Activated naive CD8-positive, alpha-beta T cell treated with anti-CD3 and anti-CD28 coated beads, Interleukin-2, amount 50 U/mL, for 24 hours (primary cell): ENCODE data around the gene TRIM3.
A peak's percentile ranks its signal among the peaks of the same experiment; 100 is the strongest.

Experiments
- ATAC-seq: fragments of 150-1000 bp; cut with Tn5 transposase; one replicate; pipeline ENCODE4 v1.10.0; 2021
- DNase-seq: peaks from one replicate; pipeline ENCODE4 v3.0.0; 2021
- H3K27ac Mint-ChIP-seq: one replicate; pipeline ENCODE4 v1.8.0; 2021; ENCODE audit warnings: mild to moderate bottlenecking, mixed read lengths
- H3K27me3 Mint-ChIP-seq: one replicate; pipeline ENCODE4 v1.8.0; 2021; ENCODE audit warnings: mixed read lengths
- H3K36me3 Mint-ChIP-seq: one replicate; pipeline ENCODE4 v1.8.0; 2021; ENCODE audit warnings: low read depth, mixed read lengths
- H3K4me1 Mint-ChIP-seq: one replicate; pipeline ENCODE4 v1.8.0; 2021; ENCODE audit warnings: mixed read lengths
- H3K4me3 Mint-ChIP-seq: one replicate; pipeline ENCODE4 v1.8.0; 2021; ENCODE audit warnings: mild to moderate bottlenecking, moderate library complexity, mixed read lengths
- H3K9me3 Mint-ChIP-seq: one replicate; pipeline ENCODE4 v1.8.0; 2021; ENCODE audit warnings: mixed read lengths

The TRIM3 gene

DNA sequence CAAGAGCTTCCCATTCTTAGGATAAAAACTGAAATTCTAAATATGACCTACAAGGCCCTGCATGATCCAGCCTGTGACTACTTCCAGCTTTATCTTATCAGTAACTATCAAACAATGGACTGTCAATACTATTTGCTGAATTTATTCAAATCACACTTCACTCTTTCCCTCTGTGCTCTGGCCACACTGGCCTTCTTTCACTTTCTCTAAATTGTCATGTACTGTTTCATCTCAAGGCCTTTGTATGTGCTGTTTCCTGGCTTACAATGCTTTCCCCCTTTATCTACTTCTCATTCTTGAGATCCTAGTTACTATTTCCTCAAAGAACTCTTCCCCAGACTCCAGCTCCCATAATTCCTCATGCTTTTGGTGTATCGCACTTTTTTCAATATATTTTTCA is 13.2 kb upstream of the TRIM3 start:
- Mint-ChIP-seq H3K9me3 (no peaks in the 10 kb centered on the region), H3K4me3 (no peak overlapping the region), H3K36me3 (peaks cover 30% of the 10 kb centered on the region), H3K27me3 (no peaks in the 10 kb centered on the region), H3K4me1 (peaks cover 28% of the 10 kb centered on the region), H3K27ac (no peak overlapping the region)
- DNase-seq, result no peak
- no peak for ATAC-seq

GRCh38 chr11:6486256-6486655 is 12.5 kb upstream of the TRIM3 start:
- DNase-seq, result no peak
- no peak overlapping the region for H3K4me3 Mint-ChIP-seq
- H3K36me3 Mint-ChIP-seq, result peaks cover 29% of the 10 kb centered on the region
- H3K27me3 Mint-ChIP-seq, result no peaks in the 10 kb centered on the region
- peaks cover 28% of the 10 kb centered on the region for H3K4me1 Mint-ChIP-seq
- ATAC-seq, result no peak
- no peaks in the 10 kb centered on the region for H3K9me3 Mint-ChIP-seq
- no peak overlapping the region for H3K27ac Mint-ChIP-seq

DNA sequence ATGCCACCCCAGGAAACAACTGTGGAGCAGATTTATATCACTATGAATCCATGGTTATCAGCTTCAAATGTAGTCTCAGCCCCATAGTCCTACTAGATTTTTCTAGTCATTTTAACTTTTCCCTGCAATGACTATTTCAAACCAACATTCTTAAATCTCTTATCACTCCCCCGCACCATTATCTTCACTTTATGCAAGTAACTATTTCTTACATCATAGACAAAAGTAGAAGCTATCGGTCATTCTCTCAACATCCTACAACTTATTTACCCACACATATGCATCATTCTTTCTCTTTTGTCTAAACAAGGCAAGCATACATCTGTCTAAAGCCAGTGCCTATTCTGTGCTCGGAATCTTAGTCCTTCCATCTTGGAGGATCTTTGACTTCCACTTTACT is 11.9 kb upstream of the TRIM3 start:
- Mint-ChIP-seq H3K9me3 (no peaks in the 10 kb centered on the region), H3K4me1 (peaks cover 31% of the 10 kb centered on the region), H3K36me3 (peaks cover 30% of the 10 kb centered on the region), H3K27ac (no peak overlapping the region), H3K4me3 (no peak overlapping the region), H3K27me3 (no peaks in the 10 kb centered on the region)
- ATAC-seq (no peak), DNase-seq (no peak)

DNA sequence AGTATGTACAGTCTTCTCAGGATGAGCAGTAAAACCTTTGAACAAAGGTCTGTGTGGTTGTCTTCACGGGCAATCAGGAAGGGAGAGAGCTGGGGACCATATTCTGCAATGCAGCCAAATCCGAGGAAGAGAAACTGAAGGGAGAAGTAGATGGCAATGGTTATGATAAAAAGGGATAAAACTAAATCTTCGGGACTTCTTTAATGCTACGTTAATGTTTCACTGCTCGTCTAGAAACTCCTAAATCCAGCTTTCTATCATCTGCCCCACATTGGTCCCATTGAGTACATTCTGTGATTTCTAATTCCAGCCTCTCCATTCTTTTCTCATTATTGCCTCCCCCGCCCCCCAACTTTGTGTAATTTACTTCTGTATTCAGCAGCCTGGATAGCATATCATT is 9.3 kb upstream of the TRIM3 start:
- Mint-ChIP-seq H3K36me3 (peaks cover 32% of the 10 kb centered on the region), H3K4me3 (peak overlapping the region; percentile 92), H3K27me3 (no peaks in the 10 kb centered on the region), H3K27ac (peak overlapping the region; percentile 97), H3K9me3 (no peaks in the 10 kb centered on the region), H3K4me1 (peaks cover 38% of the 10 kb centered on the region)
- no peak for ATAC-seq
- DNase-seq, result no peak

- H3K27ac Mint-ChIP-seq, result peak overlapping the region; percentile 97
- no peaks in the 10 kb centered on the region for H3K27me3 Mint-ChIP-seq
- peaks cover 36% of the 10 kb centered on the region for H3K4me1 Mint-ChIP-seq
- ATAC-seq, result no peak
- H3K9me3 Mint-ChIP-seq, result no peaks in the 10 kb centered on the region
- no peak for DNase-seq
- peak overlapping the region; percentile 92 for H3K4me3 Mint-ChIP-seq
- peaks cover 38% of the 10 kb centered on the region for H3K36me3 Mint-ChIP-seq
Measured at GRCh38 chr11:6482441-6482840, 8.7 kb upstream of the TRIM3 start.

DNA sequence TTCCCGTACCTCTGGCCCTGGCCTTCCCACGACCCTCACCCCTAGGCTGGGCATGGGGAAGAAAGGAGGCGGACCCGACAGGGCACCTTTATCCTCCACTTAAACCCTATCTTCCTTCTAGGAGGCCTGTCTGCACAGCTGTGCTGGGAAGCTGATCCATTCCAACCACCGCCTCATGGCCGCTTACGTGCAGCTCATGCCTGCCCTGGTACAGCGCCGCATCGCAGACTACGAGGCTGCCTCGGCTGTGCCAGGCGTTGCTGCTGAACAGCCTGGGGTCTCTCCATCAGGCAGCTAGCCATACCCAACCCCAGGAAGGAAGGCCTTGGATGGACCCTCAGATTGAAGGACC is 8.2 kb upstream of the TRIM3 start:
- peaks cover 43% of the 10 kb centered on the region for H3K36me3 Mint-ChIP-seq
- DNase-seq (no peak), ATAC-seq (no peak)
- H3K27ac Mint-ChIP-seq, result peak overlapping the region; percentile 97
- no peaks in the 10 kb centered on the region for H3K27me3 Mint-ChIP-seq
- H3K4me1 Mint-ChIP-seq, result peaks cover 36% of the 10 kb centered on the region
- H3K4me3 Mint-ChIP-seq, result peak overlapping the region; percentile 92
- H3K9me3 Mint-ChIP-seq, result no peaks in the 10 kb centered on the region

- Mint-ChIP-seq H3K9me3 (no peaks in the 10 kb centered on the region), H3K4me3 (peak within 1 kb of the TSS; percentile 92), H3K36me3 (peaks cover 45% of the 10 kb centered on the region), H3K27me3 (no peaks in the 10 kb centered on the region), H3K27ac (peak within 1 kb of the TSS; percentile 97), H3K4me1 (peaks cover 36% of the 10 kb centered on the region)
- DNase-seq, result peak; percentile 98
- peak; percentile 99 for ATAC-seq
Measured at GRCh38 chr11:6481012-6481923, 7.5 kb upstream of the TRIM3 start, which contains the start of the genes ARFIP2 and TIMM10B. Gene ARFIP2 (minus strand): TSS chr11:6481331. CDS start chr11:6480421, 910 bp downstream. Gene TIMM10B (plus strand): TSS chr11:6481501. CDS start chr11:6481517, 16 bp downstream.

DNA sequence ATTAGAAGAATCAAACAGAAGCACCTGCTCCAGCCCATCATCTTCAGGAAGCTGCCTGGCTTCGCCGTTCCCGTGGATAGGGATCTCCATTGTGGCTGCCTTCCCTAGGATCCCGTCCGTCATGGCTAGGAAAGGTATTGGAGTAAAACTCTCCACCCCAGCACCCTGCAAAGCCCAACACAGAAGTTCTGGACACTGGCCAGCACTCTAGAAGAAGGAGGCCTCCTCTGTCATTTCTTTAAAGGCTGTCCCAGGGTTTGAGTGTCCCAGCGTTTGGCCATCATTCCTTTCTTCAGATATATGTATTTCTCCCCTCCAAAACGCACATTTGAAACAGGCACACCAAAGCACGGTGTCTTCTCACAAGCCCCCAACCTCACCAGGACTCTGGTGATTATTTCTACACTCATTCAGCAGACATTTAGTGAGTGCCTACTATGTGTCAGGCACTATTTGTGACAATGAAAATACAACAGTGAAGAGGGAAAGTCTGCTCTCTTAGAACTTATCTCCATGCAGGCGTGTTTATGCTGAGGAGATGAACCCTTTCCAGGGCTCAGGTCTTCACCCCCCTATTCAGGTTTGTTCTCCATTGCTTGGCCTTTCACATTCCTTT is 6.7 kb upstream of the TRIM3 start:
- DNase-seq (no peak), ATAC-seq (no peak)
- H3K4me3 Mint-ChIP-seq, result peak overlapping the region; percentile 92
- peaks cover 36% of the 10 kb centered on the region for H3K4me1 Mint-ChIP-seq
- peak overlapping the region; percentile 97 for H3K27ac Mint-ChIP-seq
- H3K9me3 Mint-ChIP-seq, result no peaks in the 10 kb centered on the region
- peaks cover 45% of the 10 kb centered on the region for H3K36me3 Mint-ChIP-seq
- H3K27me3 Mint-ChIP-seq, result no peaks in the 10 kb centered on the region

DNA sequence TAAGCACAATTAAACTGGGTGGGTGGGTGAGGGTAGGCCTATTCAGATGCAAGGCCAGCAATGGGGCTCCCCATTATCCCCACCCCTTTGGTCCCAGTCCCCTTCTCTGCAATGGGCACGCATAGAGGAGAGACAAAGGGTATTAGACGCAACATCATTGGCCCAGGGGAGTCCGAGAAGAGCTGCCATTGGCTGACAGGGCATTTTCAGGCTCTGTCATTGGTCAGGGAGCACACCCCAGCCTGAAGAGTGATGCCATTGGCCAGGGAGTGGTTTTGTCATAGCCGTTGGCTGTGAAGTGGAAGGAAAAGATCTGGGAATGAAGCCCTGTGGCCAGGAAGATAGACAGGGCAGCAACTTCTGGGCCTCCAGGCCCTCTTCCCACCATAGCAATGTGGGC is 2.8 kb upstream of the TRIM3 start:
- Mint-ChIP-seq H3K4me3 (no peak overlapping the region), H3K9me3 (no peaks in the 10 kb centered on the region), H3K36me3 (peaks cover 27% of the 10 kb centered on the region), H3K4me1 (peaks cover 35% of the 10 kb centered on the region), H3K27me3 (no peaks in the 10 kb centered on the region), H3K27ac (no peak overlapping the region)
- DNase-seq (no peak), ATAC-seq (no peak)

- peaks cover 24% of the 10 kb centered on the region for H3K36me3 Mint-ChIP-seq
- H3K4me1 Mint-ChIP-seq, result peaks cover 34% of the 10 kb centered on the region
- no peak for DNase-seq
- no peaks in the 10 kb centered on the region for H3K27me3 Mint-ChIP-seq
- H3K9me3 Mint-ChIP-seq, result no peaks in the 10 kb centered on the region
- no peak for ATAC-seq
- no peak overlapping the region for H3K27ac Mint-ChIP-seq
- no peak overlapping the region for H3K4me3 Mint-ChIP-seq
Measured at GRCh38 chr11:6475936-6476335, 2.2 kb upstream of the TRIM3 start.

- H3K4me3 Mint-ChIP-seq, result peak overlapping the region; percentile 50
- no peak for ATAC-seq
- H3K9me3 Mint-ChIP-seq, result no peaks in the 10 kb centered on the region
- H3K36me3 Mint-ChIP-seq, result peaks cover 24% of the 10 kb centered on the region
- peaks cover 28% of the 10 kb centered on the region for H3K4me1 Mint-ChIP-seq
- H3K27ac Mint-ChIP-seq, result no peak overlapping the region
- H3K27me3 Mint-ChIP-seq, result no peaks in the 10 kb centered on the region
- DNase-seq, result no peak
Measured at GRCh38 chr11:6474806-6475500, 1.2 kb upstream of the TRIM3 start.

DNA sequence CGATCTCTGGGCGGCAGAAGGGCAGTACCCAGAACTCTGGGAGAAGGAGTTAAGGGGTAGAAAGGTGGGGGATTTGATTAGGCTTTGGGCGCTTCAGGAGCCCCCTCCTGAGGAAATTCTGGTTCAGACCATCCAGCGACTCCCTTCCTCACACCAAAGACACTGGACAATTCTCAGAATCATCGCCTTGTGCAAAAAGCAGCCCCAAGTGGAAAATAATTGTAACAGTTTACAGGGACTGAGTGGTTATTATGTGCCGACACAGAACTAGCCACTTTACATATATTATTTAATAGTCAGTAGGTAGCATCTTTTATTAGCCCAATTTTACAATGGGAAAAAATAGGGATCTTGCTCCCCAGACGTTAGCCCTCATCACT is 662 bp upstream of the TRIM3 start:
- H3K9me3 Mint-ChIP-seq, result no peaks in the 10 kb centered on the region
- H3K4me3 Mint-ChIP-seq, result peak overlapping the region; percentile 50
- H3K4me1 Mint-ChIP-seq, result peaks cover 22% of the 10 kb centered on the region
- peaks cover 20% of the 10 kb centered on the region for H3K36me3 Mint-ChIP-seq
- H3K27ac Mint-ChIP-seq, result no peak overlapping the region
- DNase-seq, result no peak
- H3K27me3 Mint-ChIP-seq, result no peaks in the 10 kb centered on the region
- no peak for ATAC-seq

- Mint-ChIP-seq H3K27ac (no peak overlapping the region), H3K27me3 (no peaks in the 10 kb centered on the region), H3K4me3 (peak overlapping the region; percentile 79), H3K4me1 (peaks cover 18% of the 10 kb centered on the region), H3K9me3 (no peaks in the 10 kb centered on the region), H3K36me3 (peaks cover 12% of the 10 kb centered on the region)
- no peak for DNase-seq
- ATAC-seq, result no peak
Measured at GRCh38 chr11:6472934-6473333, 807 bp downstream of the TRIM3 start.

DNA sequence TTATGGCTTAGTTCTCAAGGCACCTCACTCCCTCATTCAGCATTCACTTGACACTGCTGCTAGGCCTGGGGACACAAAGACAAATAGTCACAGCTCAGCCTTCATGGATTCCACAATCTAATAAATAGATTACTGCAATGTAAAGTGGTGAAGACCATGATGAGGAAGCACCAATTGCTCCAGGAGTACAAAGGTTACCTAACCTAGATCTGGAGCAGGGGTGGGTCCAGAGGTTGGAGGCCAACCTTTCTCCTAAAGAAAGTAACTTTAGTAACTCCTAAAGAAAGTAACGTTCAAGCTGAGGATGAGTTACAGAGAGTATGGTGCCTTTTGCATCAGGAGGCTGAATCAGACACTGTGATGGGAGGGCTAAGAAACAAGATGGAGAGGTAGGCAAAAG is 4.1 kb downstream of the TRIM3 start:
- ATAC-seq (no peak), DNase-seq (no peak)
- Mint-ChIP-seq H3K27ac (no peak overlapping the region), H3K27me3 (no peaks in the 10 kb centered on the region), H3K4me1 (peaks cover 18% of the 10 kb centered on the region), H3K36me3 (no peaks in the 10 kb centered on the region), H3K4me3 (no peak overlapping the region), H3K9me3 (no peaks in the 10 kb centered on the region)
